ENCODE data around the gene SLCO1A2.

SLCO1A2 gene

DNA sequence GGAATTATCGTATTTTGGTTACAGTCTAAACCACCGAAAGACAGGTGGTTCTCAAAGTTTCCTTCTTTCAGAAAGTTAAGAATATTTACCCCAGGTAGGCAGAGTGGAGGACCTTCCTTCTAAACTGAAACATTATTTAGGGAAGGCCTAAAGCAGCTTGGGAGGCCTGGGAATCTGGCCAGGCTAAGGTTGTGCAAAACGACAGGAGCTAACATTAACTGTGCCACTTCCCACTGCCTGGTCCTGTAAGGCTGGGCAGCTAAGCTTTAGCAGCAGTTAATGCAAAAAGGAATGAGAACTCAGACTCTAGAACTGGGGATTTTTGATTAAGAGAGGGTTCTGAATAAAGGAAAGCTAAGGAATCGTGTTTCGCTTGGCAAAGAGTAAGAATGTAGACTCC is 82.6 kb downstream of the SLCO1A2 start:
- TF ChIP-seq, protein P1, sequence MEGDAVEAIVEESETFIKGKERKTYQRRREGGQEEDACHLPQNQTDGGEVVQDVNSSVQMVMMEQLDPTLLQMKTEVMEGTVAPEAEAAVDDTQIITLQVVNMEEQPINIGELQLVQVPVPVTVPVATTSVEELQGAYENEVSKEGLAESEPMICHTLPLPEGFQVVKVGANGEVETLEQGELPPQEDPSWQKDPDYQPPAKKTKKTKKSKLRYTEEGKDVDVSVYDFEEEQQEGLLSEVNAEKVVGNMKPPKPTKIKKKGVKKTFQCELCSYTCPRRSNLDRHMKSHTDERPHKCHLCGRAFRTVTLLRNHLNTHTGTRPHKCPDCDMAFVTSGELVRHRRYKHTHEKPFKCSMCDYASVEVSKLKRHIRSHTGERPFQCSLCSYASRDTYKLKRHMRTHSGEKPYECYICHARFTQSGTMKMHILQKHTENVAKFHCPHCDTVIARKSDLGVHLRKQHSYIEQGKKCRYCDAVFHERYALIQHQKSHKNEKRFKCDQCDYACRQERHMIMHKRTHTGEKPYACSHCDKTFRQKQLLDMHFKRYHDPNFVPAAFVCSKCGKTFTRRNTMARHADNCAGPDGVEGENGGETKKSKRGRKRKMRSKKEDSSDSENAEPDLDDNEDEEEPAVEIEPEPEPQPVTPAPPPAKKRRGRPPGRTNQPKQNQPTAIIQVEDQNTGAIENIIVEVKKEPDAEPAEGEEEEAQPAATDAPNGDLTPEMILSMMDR (conservative IDR thresholded peaks at IDR 0.05; ENCODE audit: low read depth, low read length) = no peak
- H3K4me3 ChIP-seq (ENCODE audit: low read length) = no peak overlapping the region
- DNase-seq (ENCODE audit: low read depth) = no peak

- no peak overlapping the region for H3K4me3 ChIP-seq (ENCODE audit: low read length)
- TF ChIP-seq, protein P1 (conservative IDR thresholded peaks at IDR 0.05; ENCODE audit: low read depth, low read length) = no peak
- DNase-seq (ENCODE audit: low read depth) = no peak
Measured at GRCh38 chr12:21248679-21249078, 86.0 kb downstream of the SLCO1A2 start.

DNA sequence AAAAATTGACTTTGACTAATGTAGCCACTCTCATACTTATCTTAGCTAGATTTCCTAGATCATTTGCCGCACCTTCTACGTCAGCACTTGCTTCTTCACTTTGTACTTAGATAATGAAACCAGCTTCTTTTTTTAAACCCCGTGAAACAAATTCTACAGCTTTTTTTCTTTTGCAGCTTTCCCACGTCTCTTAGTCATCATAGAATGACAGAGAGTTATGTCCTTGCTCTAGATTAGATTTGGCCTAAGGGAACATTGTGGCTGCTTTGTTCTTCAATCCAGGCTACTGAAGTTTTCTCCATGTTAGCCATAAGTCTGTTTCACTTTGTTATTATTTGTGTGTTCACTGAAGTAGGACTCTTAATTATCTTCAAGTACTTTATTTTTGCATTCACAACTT is 94.9 kb downstream of the SLCO1A2 start:
- TF ChIP-seq, protein P1 (conservative IDR thresholded peaks at IDR 0.05; ENCODE audit: low read depth, low read length) = no peak
- H3K4me3 ChIP-seq (ENCODE audit: low read length) = no peak overlapping the region
- DNase-seq (ENCODE audit: low read depth) = no peak

DNA sequence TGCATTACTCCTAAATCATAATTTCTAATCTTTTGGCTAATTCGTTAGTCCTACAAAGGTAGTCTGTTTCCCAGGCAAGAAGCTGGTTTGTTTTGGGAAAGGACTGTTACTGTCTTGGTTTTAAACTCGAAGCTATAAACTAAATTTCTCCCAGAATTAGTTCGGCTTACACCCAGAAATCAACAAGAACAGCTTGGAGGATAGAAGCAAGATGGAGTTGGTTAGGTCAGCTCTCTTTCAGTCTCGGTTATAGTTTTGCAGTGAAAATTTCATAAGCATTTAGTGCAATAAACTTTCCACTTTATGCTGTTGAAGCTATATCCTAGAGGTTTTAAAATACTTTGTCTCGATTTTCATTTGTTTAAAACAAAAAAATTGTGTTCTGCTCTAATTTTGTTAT is 100.3 kb downstream of the SLCO1A2 start:
- DNase-seq (ENCODE audit: low read depth) = no peak
- TF ChIP-seq, protein P1 (conservative IDR thresholded peaks at IDR 0.05; ENCODE audit: low read depth, low read length) = no peak
- no peak overlapping the region for H3K4me3 ChIP-seq (ENCODE audit: low read length)

- no peak overlapping the region for H3K4me3 ChIP-seq (ENCODE audit: low read length)
- TF ChIP-seq, protein P1 (conservative IDR thresholded peaks at IDR 0.05; ENCODE audit: low read depth, low read length) = no peak
- DNase-seq (ENCODE audit: low read depth) = no peak
Measured at GRCh38 chr12:21223930-21224329, 110.8 kb downstream of the SLCO1A2 start.

- TF ChIP-seq, protein P1 (conservative IDR thresholded peaks at IDR 0.05; ENCODE audit: low read depth, low read length) = no peak
- DNase-seq (ENCODE audit: low read depth) = no peak
- H3K4me3 ChIP-seq (ENCODE audit: low read length) = no peak overlapping the region
Measured at GRCh38 chr12:21221778-21222177, 112.9 kb downstream of the SLCO1A2 start.

DNA sequence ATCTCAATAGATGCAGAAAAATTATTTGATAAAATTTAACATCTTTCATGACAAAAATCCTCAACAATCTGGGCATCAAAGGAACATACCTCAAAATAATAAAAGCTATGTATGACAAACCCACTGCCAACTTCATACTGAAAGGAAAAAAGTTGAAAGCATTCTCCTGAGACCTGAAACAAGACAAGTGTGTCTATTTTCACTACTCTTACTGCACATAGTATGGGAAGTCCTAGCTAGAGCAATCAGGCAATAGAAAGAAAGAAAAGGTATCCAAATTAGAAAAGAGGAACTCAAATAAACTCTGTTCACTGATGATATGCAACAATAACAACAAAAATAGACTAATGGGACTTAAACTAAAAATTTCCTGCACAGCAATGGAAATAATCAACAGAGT is 113.6 kb downstream of the SLCO1A2 start:
- no peak for DNase-seq (ENCODE audit: low read depth)
- TF ChIP-seq, protein P1 (conservative IDR thresholded peaks at IDR 0.05; ENCODE audit: low read depth, low read length) = no peak
- no peak overlapping the region for H3K4me3 ChIP-seq (ENCODE audit: low read length)
